Ovary (tissue), 3 donors: ENCODE results near the gene KCNIP4.

Source experiments
- CTCF ChIP-seq, 3 donors: fragments of 450-650 bp in 2 of 3; fragments of 200-600 bp in 1 of 3; IDR thresholded peaks; one replicate each; pipeline versions ENCODE4 v1.5.1 to v1.8.0; 2016 to 2022; ENCODE audit warnings: antibody characterized with exemption in 3 of 3, mild to moderate bottlenecking in 1 of 3
- POLR2A ChIP-seq: fragments of 450-650 bp; IDR thresholded peaks from one replicate; pipeline ENCODE4 v1.6.1; 2017; ENCODE audit warnings: antibody characterized with exemption, mild to moderate bottlenecking, moderate library complexity
- donor health status: DM: no; HTN: no; CAD: no.

- TF ChIP-seq POLR2A (no peak), CTCF (IDR thresholded peaks at IDR 0.05) (peak in 1 of 3 donors; percentile 65)
Measured at GRCh38 chr4:21768349-21769310, 179.9 kb downstream of the KCNIP4 start.
